Measurements from ENCODE around the gene RNF144A.
"Not testable (repeated sequence)": the region's sequence is repeated elsewhere in the genome, so short reads cannot be mapped to it uniquely, and the experiment has no call there.

RNF144A gene

DNA sequence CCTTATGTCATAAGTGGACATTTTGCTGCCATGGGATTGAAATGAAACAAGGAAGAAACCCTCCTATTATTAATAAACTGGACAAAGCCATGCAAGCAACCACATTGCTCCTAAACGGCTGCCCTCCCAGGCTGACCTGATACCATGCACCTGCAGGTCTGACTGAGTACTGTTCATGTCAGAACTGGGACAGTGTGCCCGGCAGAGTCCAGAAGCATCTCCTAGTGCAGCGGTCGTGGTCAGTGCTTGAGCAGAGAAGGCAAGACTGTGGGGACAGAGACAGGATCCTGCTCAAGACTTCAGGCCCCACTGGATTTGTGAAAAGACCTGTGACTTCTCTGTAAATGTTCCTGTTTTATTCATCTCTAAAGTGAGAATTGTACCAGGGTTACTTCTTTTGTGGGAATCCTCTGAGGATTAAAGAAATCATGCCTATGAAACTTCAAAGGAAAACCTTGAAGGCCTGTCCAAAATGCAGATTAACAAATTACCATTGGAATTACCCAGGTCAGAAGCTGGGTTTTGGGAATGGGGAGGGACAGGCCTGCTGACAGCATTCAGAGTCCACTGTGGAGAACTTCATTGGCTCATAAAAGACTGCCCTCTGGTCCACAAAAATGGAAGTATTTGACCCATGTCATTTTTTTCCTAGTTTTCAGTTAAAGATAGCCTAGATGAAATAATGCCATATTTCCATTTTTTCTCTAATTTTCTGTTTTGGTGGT is 13.9 kb downstream of the RNF144A start:
- DNase-seq: no peak

DNA sequence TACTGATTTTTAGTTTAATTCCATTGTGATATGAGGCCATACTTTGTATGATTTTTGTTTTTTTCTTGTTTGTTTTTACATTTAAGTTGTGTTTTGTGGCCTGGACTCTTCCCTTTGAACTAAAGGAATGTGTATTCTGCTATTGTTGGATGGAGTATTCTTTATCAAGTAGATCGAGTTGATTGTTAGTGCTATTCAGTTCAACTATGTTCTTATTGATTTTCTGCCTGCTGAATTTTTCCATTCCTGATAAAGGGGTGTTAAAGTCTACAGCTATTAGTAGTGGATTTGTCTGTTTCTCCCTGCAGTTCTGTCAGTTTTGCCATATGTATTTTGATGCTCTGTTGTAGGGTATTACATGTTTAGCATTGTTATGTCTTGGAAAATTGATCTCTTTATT is 14.5 kb downstream of the RNF144A start:
- no peak for DNase-seq

GRCh38 chr2:6932206-6932605 is 15.0 kb downstream of the RNF144A start:
- DNase-seq: no peak

DNA sequence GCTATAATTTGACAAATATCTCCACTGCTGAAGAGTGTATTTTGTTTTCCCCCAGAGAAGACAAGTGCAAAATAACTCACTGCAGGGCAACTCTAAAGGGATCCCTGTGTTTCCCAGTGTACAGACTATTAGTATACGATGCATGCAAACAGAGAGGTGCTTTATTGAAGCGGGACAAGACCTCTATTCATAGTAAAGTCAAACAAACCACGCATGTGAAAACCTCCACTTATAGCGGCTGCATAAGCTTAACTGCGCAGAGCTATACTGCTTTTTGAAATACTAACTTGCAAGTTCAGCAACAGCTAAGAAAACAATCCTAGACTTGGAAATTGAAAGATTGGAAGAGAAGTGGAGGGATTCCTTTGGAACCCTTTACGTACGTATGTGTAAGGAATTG is 15.6 kb downstream of the RNF144A start:
- DNase-seq: no peak

- no peak for DNase-seq
These were observed 16.7 kb downstream of the RNF144A start for GRCh38 chr2:6933911-6934310.

DNA sequence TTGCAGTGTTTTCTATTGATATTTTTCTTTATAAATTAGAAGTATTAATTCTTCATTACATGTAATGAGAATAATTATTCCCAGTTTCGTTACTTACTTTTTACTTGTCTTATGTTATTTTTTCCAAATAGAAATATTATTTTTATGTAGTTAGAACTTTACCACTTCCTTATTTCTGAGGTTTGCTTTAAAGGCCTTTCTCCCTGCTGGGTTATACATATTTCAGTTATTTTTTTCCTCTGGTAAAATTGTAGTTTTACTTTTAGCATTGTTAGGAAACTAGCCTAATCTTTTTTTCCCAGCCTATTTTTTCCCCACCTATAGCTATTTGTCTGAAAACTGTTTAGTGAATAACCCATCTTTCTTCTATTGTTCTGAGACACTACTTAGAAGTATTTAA is 17.1 kb downstream of the RNF144A start:
- no peak for DNase-seq

DNA sequence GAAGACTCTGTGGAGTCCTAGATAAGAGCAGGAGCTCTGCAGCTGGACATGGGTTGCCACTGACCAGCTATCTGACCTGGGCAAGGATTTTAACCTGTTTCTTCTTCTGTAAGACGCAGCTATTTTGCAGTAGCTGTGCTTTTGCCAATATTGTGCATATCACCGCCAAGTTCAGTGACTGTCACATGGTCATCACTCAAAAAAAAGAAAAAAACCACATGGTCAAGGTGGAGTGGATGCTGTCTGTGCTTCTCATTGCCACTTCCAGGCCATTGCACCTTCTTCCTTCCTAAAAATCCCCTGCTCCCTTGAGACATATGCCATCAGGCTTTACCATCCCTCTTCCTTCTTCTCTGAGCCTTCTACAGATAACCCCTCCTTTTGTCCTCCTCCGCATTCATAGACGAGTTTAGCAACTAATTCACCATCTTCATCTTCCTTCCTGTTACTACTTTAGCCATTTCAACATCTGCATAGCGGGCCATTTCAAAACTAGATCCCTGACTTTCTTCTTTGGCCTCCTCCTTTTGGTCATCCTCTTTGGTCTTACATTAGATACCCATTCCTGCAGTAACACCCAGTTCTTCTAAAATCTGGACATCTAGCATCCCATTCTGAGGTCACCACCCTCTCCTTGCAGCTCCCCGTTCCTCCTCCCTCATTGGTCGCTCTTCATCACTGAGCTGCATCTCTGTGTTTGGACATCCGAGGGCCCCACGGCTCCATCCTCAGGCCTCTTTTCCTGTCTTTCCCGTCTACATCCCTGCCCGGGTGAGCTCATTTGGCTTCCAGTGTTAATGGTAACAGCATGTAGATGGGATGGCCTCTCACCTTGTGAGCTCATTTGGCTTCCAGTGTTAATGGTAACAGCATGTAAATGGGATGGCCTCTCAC is 17.8 kb downstream of the RNF144A start:
- DNase-seq: no peak

GRCh38 chr2:6935652-6936020 is 18.4 kb downstream of the RNF144A start:
- not testable (repeated sequence) for DNase-seq

GRCh38 chr2:6937157-6937556 is 19.9 kb downstream of the RNF144A start:
- no peak for DNase-seq

- DNase-seq: no peak
These were observed 20.4 kb downstream of the RNF144A start for GRCh38 chr2:6937582-6937981.

GRCh38 chr2:6939071-6939470 is 21.9 kb downstream of the RNF144A start:
- no peak for DNase-seq

DNA sequence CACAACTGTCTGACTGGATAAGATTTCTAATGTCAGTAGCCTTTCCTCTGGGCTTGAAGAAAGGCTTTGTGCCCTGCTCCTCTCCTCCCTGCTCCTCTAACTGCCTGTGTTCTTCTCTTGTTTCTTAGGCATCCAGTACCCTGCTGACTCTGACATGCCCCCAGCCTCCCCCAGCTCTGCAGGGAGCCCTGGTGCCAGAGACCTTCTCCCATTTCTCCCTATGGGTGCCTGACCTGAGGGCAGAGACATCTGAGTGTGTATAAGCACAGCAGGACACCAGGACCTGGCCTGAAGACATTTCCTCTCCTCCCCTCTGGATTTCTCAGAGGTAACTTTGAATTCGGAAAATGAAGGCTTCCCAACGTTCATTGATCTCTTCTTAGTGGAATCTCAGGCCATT is 23.6 kb downstream of the RNF144A start:
- DNase-seq: no peak

DNA sequence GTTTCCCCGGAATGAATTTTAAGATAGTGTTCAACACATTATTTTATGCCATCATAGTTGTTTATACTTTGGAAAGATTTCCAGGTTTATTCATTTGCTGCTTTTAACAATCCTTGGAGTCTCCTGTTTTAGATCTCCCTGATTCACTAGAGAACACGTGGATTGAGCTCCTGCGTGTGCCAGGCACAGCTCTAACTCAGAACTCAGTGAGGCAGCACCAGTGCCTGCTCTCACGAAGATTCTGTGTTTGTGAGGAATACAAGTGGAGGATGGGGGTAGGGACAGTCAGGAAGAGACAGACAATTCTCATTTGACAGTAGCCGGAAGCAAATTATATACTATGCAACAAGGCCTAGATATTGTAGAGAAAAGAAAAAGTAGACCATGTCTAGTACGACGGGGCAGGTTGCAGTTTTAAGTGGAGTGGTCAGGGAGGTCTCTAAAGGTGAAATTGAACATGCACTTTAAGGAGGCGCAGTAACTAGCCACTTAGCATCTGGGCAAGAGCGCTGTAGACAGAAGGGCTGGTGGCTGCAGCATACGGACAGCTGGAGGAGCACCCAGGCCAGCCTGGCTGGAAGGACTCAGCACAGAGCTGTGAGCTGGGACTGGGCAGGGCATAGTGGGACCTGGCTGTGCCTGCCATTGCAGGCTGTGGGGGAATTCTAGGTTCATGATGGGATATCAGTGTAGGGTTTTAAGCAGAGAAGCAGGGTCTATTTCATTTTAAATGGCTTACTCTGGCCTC is 24.3 kb downstream of the RNF144A start:
- no peak for DNase-seq

DNA sequence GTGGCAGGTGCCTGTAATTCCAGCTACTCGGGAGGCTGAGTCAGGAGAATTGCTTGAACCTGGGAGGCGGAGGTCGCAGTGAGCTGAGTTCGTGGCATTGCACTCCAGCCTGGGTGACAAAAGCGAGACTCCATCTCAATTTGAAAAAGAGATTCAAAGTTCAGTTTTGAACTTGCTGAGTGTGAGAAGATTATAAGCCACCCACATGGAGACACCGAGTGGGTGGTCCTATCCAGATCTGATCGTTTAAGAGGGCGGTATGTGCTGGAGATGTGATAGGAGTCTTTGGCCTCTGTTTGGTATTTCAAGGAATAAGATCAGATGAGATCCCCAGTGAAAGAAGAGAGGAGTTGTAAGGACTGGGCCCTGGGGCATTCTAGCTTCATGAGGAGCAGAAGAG is 25.6 kb downstream of the RNF144A start:
- no peak for DNase-seq

GRCh38 chr2:6943523-6943922 is 26.3 kb downstream of the RNF144A start:
- DNase-seq: no peak

DNA sequence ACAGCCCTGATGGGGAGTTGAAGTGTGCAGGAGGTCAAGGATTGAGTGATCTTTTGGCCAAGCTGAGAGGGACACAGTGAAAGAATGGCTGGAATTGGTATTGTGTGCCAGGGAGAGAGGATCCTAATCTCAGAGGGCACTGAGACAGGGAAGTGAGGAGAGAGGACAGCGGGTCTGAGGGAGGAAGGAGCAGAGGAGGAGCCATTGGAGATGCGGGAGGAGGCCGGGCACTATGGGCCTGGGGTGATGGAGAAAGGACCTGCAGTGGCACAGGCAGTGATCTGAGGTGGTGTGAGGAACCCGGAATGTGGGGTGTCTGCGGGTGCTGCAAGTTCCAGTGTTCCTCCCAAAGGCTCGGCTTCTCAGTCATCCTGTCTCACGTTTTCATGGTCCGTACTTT is 26.8 kb downstream of the RNF144A start:
- DNase-seq: no peak

GRCh38 chr2:6944555-6944954 is 27.3 kb downstream of the RNF144A start:
- DNase-seq: no peak

DNA sequence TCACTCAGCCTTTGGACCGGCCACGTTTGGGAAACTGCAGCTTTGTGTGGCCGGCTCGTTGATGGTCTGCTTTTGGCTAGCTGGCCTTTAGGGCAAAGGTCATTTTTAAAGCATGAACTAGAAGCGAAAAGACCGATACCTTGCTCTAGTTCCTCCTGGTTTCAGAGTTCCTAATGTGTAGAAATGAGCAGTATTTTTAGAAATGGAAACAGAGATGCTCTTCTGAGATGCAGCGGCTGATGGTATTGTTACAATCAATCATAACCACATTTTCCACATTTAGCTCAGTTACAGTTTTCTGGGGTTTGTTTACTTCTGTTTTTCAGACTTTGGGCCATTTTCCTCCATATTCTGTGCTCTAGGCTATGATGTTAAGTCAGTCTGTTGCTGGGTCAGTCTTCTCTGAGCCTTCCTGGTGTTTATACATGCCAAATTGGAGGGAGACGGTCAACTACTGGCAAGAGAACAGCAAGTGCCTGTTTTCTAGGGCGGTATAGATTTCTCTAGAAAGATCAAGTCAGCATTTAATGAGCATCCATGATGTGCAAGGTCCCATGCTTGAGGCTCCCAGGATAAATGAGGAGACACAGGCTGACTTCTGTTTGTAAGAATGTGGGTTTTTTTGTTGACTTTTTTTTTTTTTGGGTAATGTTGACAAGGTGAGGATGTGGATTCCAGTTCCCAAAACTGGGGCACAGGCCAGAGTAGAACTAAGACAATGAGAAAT is 28.0 kb downstream of the RNF144A start:
- DNase-seq: no peak

DNA sequence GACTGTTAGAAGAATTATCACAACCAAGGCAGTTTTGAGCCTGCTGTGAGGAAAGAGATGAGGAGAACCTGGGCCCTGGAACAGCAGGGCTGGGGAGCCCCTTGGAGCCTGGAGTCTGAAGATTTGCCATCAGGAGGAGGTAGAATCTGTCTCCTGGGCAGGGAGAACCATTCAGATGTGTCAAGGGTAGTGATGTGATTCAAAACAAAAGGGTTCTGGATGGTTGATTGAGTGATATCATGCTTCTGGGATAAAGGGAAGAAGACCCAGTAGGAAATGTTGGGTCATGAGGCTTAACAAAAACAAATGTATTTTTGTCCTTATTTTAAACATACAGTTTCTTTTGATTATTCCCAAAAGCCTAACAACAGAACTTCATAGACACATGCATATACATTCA is 28.6 kb downstream of the RNF144A start:
- no peak for DNase-seq

DNA sequence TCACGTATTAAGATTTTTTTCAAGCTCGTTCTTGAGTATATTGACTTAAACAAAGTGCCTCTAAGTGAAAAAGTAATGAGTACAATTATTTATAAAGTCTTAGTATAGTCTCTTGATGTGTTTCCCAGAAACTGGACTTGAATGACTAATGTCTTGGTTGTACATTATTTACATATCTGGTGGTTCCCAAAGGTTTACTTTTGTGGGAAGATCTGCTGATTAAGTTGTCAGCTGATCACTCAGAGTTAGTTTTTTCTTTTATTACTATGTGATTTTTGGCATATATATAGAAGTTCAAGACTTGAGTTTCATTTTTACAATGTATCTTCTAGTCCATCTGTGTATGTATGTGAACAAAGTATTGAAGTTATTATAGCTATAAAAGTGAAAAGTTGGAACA is 29.5 kb downstream of the RNF144A start:
- no peak for DNase-seq

- no peak for DNase-seq
These were observed 30.9 kb downstream of the RNF144A start for GRCh38 chr2:6947929-6948676.

GRCh38 chr2:6948677-6949351 is 31.6 kb downstream of the RNF144A start:
- DNase-seq: no peak
